HG03432 (cell line): Measurements from ENCODE around the gene ZNF317.

Source experiments
- ATAC-seq: cut with Tn5 transposase; IDR thresholded peaks from one replicate; pipeline ENCODE4 v1.9.1; 2021; ENCODE audit warnings: mild to moderate bottlenecking, moderate library complexity; ENCODE audit not compliant: unreplicated experiment

Gene ZNF317

GRCh38 chr19:9140159-9140874 is at the start of gene ZNF317:
ZNF317 (plus strand) TSS chr19:9140397; CDS start chr19:9156017, 15,620 bp downstream.
- ATAC-seq, result peak; percentile 93

- no peak for ATAC-seq
Observed at GRCh38 chr19:9107375-9107774, 32.8 kb upstream of the ZNF317 start, which contains the start of gene OR7G2. OR7G2 (minus strand) TSS chr19:9107475; CDS start chr19:9103243, 4,232 bp downstream.

- no peak for ATAC-seq
Observed at GRCh38 chr19:9109959-9110358, 30.2 kb upstream of the ZNF317 start.

- no peak for ATAC-seq
Observed at GRCh38 chr19:9115307-9115813, 24.8 kb upstream of the ZNF317 start, which contains the start of gene OR7G1. OR7G1 (minus strand) TSS chr19:9115763; CDS start chr19:9115763, 0 bp downstream.

GRCh38 chr19:9116547-9116946 is 23.6 kb upstream of the ZNF317 start:
- no peak for ATAC-seq

GRCh38 chr19:9126900-9127405 is 13.2 kb upstream of the ZNF317 start, which contains the start of gene OR7G3:
OR7G3 (minus strand) TSS chr19:9126950; CDS start chr19:9126950, 0 bp downstream.
- ATAC-seq, result no peak

GRCh38 chr19:9128171-9128570 is 12.0 kb upstream of the ZNF317 start:
- ATAC-seq, result no peak

GRCh38 chr19:9130965-9131364 is 9.2 kb upstream of the ZNF317 start:
- ATAC-seq, result no peak

- ATAC-seq, result no peak
Observed at GRCh38 chr19:9132422-9132821, 7.8 kb upstream of the ZNF317 start.

GRCh38 chr19:9139609-9140158 is 513 bp upstream of the ZNF317 start:
- ATAC-seq, result peak; percentile 13

- no peak for ATAC-seq
Observed at GRCh38 chr19:9144920-9145319, 4.7 kb downstream of the ZNF317 start.

- no peak for ATAC-seq
Observed at GRCh38 chr19:9146882-9147281, 6.7 kb downstream of the ZNF317 start.

GRCh38 chr19:9148697-9149096 is 8.5 kb downstream of the ZNF317 start:
- no peak for ATAC-seq

- ATAC-seq, result no peak
Observed at GRCh38 chr19:9149997-9150396, 9.8 kb downstream of the ZNF317 start.

- no peak for ATAC-seq
Observed at GRCh38 chr19:9150650-9151049, 10.5 kb downstream of the ZNF317 start.

- ATAC-seq, result no peak
Observed at GRCh38 chr19:9151367-9151766, 11.2 kb downstream of the ZNF317 start.

- ATAC-seq, result no peak
Observed at GRCh38 chr19:9155591-9155990, 15.4 kb downstream of the ZNF317 start.

GRCh38 chr19:9156304-9156703 is 16.1 kb downstream of the ZNF317 start:
- ATAC-seq, result no peak

- no peak for ATAC-seq
Observed at GRCh38 chr19:9159891-9160290, 19.7 kb downstream of the ZNF317 start.

GRCh38 chr19:9161427-9161826 is 21.2 kb downstream of the ZNF317 start:
- ATAC-seq, result no peak

- ATAC-seq, result no peak
Observed at GRCh38 chr19:9165261-9165660, 25.1 kb downstream of the ZNF317 start.

GRCh38 chr19:9166846-9167245 is 26.6 kb downstream of the ZNF317 start:
- ATAC-seq, result no peak
